NOMO-1 treated with DMSO at 0.1 percent for 48 hours (cell line): ENCODE data around the gene PDK2.

Experiments
- DNase-seq: peaks from one replicate; lab custom pipeline; 2025; ENCODE audit not compliant: unreplicated experiment; lab: John Stamatoyannopoulos, UW

Gene PDK2

GRCh38 chr17:50094753-50095619 is at the start of gene PDK2:
TSS of gene PDK2 (plus strand) at chr17:50095351. CDS start at chr17:50095436, 85 bp downstream.
- peak; percentile 97 for DNase-seq

GRCh38 chr17:50046179-50046578 is 49.0 kb upstream of the PDK2 start:
- no peak for DNase-seq

- DNase-seq = no peak
These were observed 48.5 kb upstream of the PDK2 start for GRCh38 chr17:50046667-50047066.

- DNase-seq = no peak
These were observed 48.1 kb upstream of the PDK2 start for GRCh38 chr17:50047083-50047482.

- DNase-seq = no peak
These were observed 47.5 kb upstream of the PDK2 start for GRCh38 chr17:50047488-50048126.

GRCh38 chr17:50048146-50048720 is 46.9 kb upstream of the PDK2 start:
- no peak for DNase-seq

- DNase-seq = no peak
These were observed 46.2 kb upstream of the PDK2 start for GRCh38 chr17:50048988-50049387.

- DNase-seq = no peak
These were observed 45.5 kb upstream of the PDK2 start for GRCh38 chr17:50049636-50050035.

- no peak for DNase-seq
These were observed 44.6 kb upstream of the PDK2 start for GRCh38 chr17:50050431-50051032.

GRCh38 chr17:50051082-50051576 is 44.0 kb upstream of the PDK2 start:
- DNase-seq = peak; percentile 23

- no peak for DNase-seq
These were observed 43.5 kb upstream of the PDK2 start for GRCh38 chr17:50051606-50052005.

- DNase-seq = no peak
These were observed 42.8 kb upstream of the PDK2 start for GRCh38 chr17:50052241-50052796.

- DNase-seq = no peak
These were observed 42.1 kb upstream of the PDK2 start for GRCh38 chr17:50052822-50053653.

- DNase-seq = no peak
These were observed 41.5 kb upstream of the PDK2 start for GRCh38 chr17:50053654-50053960.

GRCh38 chr17:50055055-50055425 is 40.1 kb upstream of the PDK2 start:
- no peak for DNase-seq

GRCh38 chr17:50055426-50056216 is 39.5 kb upstream of the PDK2 start, which contains the start of gene ITGA3:
TSS of gene ITGA3 (plus strand) at chr17:50056110. CDS start at chr17:50056440, 330 bp downstream.
- peak; percentile 21 for DNase-seq

GRCh38 chr17:50056217-50056960 is 38.8 kb upstream of the PDK2 start:
- peak; percentile 49 for DNase-seq

GRCh38 chr17:50056961-50057330 is 38.2 kb upstream of the PDK2 start:
- DNase-seq = no peak

GRCh38 chr17:50057521-50057991 is 37.6 kb upstream of the PDK2 start:
- DNase-seq = no peak
